AG04449 (cell line): Measurements from ENCODE around the gene TMEM74B.

Source experiments
- CTCF ChIA-PET: fragments of 350-600 bp; formaldehyde crosslinking; extraction: SDS; loops from one replicate; lab custom pipeline; 2021; ENCODE audit warnings: antibody characterized with exemption; lab: Yijun Ruan, JAX
- POLR2A ChIA-PET: fragments of 400-600, 350-600 bp; formaldehyde crosslinking; extraction: SDS; loops from one replicate; lab custom pipeline; 2020; ENCODE audit warnings: antibody characterized with exemption, inconsistent platforms; lab: Yijun Ruan, JAX
- DNase-seq: peaks from one replicate; pipeline ENCODE4 v3.0.0-alpha.2; 2010; ENCODE audit warnings: low read depth, low spot score
- H3K4me3 ChIP-seq: 2 replicates; pipeline ENCODE4 v1.5.1; 2011; ENCODE audit warnings: low read depth, mild to moderate bottlenecking, control low read depth, low read length
- CTCF ChIP-seq: IDR thresholded peaks from one replicate; pipeline ENCODE4 v1.5.1; 2011; ENCODE audit warnings: mild to moderate bottlenecking, moderate library complexity, low read length, control low read depth, inconsistent platforms; ENCODE audit not compliant: insufficient read depth; ENCODE audit errors: missing control alignments

The TMEM74B gene

GRCh38 chr20:1134355-1134754, 50.4 kb downstream of the TMEM74B start:
- no peak overlapping the region for H3K4me3 ChIP-seq
- CTCF ChIA-PET: interaction anchor here (2.9 kb wide), 1 partner anchor 26 kb away, joined by 7 read pairs; no protein-coding TSS in a partner anchor

DNA sequence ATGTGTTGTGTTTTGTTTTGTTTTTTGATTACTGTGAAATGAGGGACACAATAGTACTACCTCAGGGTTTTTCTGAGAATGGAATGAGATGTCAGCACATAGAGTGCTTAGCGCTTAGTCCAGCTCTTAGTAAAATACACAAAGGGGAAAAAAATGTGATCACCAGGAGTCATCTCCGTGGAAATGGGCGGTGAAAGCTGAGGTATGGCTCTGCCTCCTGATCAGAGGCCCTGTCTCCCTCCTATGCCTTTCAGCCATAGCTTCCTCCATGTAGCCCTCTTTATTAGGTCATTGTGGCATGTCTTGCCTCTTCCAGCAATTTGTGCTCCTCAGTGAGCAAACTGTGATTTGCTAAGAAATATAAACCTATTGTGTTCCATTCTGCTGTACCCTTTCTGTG, 53.4 kb downstream of the TMEM74B start:
- TF ChIP-seq CTCF: no peak
- no peak overlapping the region for H3K4me3 ChIP-seq
- no peak for DNase-seq
- ChIA-PET CTCF (no interaction called here), POLR2A (no interaction called here)

More at GRCh38 chr20:1134355-1134754, 50.4 kb downstream of the TMEM74B start:
- POLR2A ChIA-PET: no interaction called here
- no peak for TF ChIP-seq CTCF
- no peak for DNase-seq

GRCh38 chr20:1130847-1131246, 53.9 kb downstream of the TMEM74B start:
- DNase-seq: no peak
- ChIA-PET POLR2A (no interaction called here), CTCF (no interaction called here)
- no peak overlapping the region for H3K4me3 ChIP-seq
- no peak for TF ChIP-seq CTCF
